Measurements from ENCODE around the gene FGGY.

- TF ChIP-seq CTCF (IDR thresholded peaks at IDR 0.05) (no peak), NR2C2 (CRISPR knock-in tag; IDR thresholded peaks at IDR 0.05) (no peak), SMAD4 (CRISPR knock-in tag; IDR thresholded peaks at IDR 0.05) (no peak), TP53 (CRISPR knock-in tag; IDR thresholded peaks at IDR 0.05) (no peak), ELF4 (CRISPR knock-in tag; IDR thresholded peaks at IDR 0.05; ENCODE audit: low read depth) (no peak), FOXJ3 (CRISPR knock-in tag; IDR thresholded peaks at IDR 0.05; ENCODE audit: borderline replicate concordance) (no peak)
- TF ChIP-seq, protein P1, sequence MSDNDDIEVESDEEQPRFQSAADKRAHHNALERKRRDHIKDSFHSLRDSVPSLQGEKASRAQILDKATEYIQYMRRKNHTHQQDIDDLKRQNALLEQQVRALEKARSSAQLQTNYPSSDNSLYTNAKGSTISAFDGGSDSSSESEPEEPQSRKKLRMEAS (CRISPR knock-in tag; IDR thresholded peaks at IDR 0.05), result no peak
Observed at GRCh38 chr1:59294423-59294822, 2.5 kb upstream of the FGGY start.

Data from WTC11 (cell line).